Liver (tissue), 3 donors: ENCODE results near the gene PALD1.

ENCODE experiments used
- GABPA ChIP-seq, 2 donors: IDR thresholded peaks in 1 of 2; conservative IDR thresholded peaks in 1 of 2; 2 replicates each; pipeline ENCODE4 v1.6.1; 2016; ENCODE audit warnings: antibody characterized with exemption in 2 of 2, mild to moderate bottlenecking in 1 of 2, moderate library complexity in 1 of 2
- MAX ChIP-seq: IDR thresholded peaks from 2 replicates; pipeline ENCODE4 v1.6.1; 2016; ENCODE audit warnings: antibody characterized with exemption
- RAD21 ChIP-seq, 2 donors: IDR thresholded peaks; 2 replicates each; pipeline ENCODE4 v1.6.1; 2016; ENCODE audit warnings: antibody characterized with exemption in 2 of 2, mild to moderate bottlenecking in 2 of 2
- RXRA ChIP-seq, 2 donors: IDR thresholded peaks; 2 replicates each; pipeline ENCODE4 v1.6.1; 2017 to 2018; ENCODE audit warnings: antibody characterized with exemption in 2 of 2, mild to moderate bottlenecking in 1 of 2
- TF ChIP-seq, protein P1 (sequence below): fragments of 150-350 bp; IDR thresholded peaks from 2 replicates; pipeline ENCODE4 v1.5.1; 2017; ENCODE audit warnings: improper control_type of control experiment, low read depth, low read length; ENCODE audit not compliant: missing input control
- TF ChIP-seq, protein P2 (sequence below): IDR thresholded peaks from 2 replicates; pipeline ENCODE4 v1.6.1; 2016; ENCODE audit warnings: antibody characterized with exemption
- TF ChIP-seq, protein P3 (sequence below): IDR thresholded peaks from 2 replicates; pipeline ENCODE4 v1.6.1; 2016; ENCODE audit warnings: antibody characterized with exemption
- TF ChIP-seq, protein P4 (sequence below): IDR thresholded peaks from 2 replicates; pipeline ENCODE4 v1.6.1; 2016; ENCODE audit warnings: antibody characterized with exemption, mild to moderate bottlenecking
- donor health status: healthy.
- donor health status: healthy.

- TF ChIP-seq, protein P1, sequence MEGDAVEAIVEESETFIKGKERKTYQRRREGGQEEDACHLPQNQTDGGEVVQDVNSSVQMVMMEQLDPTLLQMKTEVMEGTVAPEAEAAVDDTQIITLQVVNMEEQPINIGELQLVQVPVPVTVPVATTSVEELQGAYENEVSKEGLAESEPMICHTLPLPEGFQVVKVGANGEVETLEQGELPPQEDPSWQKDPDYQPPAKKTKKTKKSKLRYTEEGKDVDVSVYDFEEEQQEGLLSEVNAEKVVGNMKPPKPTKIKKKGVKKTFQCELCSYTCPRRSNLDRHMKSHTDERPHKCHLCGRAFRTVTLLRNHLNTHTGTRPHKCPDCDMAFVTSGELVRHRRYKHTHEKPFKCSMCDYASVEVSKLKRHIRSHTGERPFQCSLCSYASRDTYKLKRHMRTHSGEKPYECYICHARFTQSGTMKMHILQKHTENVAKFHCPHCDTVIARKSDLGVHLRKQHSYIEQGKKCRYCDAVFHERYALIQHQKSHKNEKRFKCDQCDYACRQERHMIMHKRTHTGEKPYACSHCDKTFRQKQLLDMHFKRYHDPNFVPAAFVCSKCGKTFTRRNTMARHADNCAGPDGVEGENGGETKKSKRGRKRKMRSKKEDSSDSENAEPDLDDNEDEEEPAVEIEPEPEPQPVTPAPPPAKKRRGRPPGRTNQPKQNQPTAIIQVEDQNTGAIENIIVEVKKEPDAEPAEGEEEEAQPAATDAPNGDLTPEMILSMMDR: no peak
- TF ChIP-seq GABPA (IDR thresholded peaks at IDR 0.05 in 1 of 2, conservative IDR thresholded peaks at IDR 0.05 in 1 of 2) (no peak), RXRA (IDR thresholded peaks at IDR 0.05) (no peak), MAX (no peak), RAD21 (IDR thresholded peaks at IDR 0.05) (no peak)
- TF ChIP-seq, protein P2, sequence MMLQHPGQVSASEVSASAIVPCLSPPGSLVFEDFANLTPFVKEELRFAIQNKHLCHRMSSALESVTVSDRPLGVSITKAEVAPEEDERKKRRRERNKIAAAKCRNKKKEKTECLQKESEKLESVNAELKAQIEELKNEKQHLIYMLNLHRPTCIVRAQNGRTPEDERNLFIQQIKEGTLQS: no peak
- TF ChIP-seq, protein P3, sequence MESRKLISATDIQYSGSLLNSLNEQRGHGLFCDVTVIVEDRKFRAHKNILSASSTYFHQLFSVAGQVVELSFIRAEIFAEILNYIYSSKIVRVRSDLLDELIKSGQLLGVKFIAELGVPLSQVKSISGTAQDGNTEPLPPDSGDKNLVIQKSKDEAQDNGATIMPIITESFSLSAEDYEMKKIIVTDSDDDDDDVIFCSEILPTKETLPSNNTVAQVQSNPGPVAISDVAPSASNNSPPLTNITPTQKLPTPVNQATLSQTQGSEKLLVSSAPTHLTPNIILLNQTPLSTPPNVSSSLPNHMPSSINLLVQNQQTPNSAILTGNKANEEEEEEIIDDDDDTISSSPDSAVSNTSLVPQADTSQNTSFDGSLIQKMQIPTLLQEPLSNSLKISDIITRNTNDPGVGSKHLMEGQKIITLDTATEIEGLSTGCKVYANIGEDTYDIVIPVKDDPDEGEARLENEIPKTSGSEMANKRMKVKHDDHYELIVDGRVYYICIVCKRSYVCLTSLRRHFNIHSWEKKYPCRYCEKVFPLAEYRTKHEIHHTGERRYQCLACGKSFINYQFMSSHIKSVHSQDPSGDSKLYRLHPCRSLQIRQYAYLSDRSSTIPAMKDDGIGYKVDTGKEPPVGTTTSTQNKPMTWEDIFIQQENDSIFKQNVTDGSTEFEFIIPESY: no peak
- TF ChIP-seq, protein P4, sequence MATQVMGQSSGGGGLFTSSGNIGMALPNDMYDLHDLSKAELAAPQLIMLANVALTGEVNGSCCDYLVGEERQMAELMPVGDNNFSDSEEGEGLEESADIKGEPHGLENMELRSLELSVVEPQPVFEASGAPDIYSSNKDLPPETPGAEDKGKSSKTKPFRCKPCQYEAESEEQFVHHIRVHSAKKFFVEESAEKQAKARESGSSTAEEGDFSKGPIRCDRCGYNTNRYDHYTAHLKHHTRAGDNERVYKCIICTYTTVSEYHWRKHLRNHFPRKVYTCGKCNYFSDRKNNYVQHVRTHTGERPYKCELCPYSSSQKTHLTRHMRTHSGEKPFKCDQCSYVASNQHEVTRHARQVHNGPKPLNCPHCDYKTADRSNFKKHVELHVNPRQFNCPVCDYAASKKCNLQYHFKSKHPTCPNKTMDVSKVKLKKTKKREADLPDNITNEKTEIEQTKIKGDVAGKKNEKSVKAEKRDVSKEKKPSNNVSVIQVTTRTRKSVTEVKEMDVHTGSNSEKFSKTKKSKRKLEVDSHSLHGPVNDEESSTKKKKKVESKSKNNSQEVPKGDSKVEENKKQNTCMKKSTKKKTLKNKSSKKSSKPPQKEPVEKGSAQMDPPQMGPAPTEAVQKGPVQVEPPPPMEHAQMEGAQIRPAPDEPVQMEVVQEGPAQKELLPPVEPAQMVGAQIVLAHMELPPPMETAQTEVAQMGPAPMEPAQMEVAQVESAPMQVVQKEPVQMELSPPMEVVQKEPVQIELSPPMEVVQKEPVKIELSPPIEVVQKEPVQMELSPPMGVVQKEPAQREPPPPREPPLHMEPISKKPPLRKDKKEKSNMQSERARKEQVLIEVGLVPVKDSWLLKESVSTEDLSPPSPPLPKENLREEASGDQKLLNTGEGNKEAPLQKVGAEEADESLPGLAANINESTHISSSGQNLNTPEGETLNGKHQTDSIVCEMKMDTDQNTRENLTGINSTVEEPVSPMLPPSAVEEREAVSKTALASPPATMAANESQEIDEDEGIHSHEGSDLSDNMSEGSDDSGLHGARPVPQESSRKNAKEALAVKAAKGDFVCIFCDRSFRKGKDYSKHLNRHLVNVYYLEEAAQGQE: no peak
These were observed 23.8 kb downstream of the PALD1 start for GRCh38 chr10:70502406-70502805.
